Posterior cingulate gyrus (tissue), 11 donors: ENCODE data around the gene VENTX.
A peak's percentile ranks its signal among the peaks of the same experiment; 100 is the strongest.
"Not testable (repeated sequence)": the region's sequence is repeated elsewhere in the genome, so short reads cannot be mapped to it uniquely, and the experiment has no call there.

Source experiments
- DNase-seq, 10 donors: peaks; one replicate each; pipeline versions ENCODE4 v3.0.0 to v3.0.0-alpha.2; 2020 to 2021; ENCODE audit warnings: mixed read lengths in 3 of 10
- intact Hi-C: fragments of 100-400 bp; cut with DNase I; formaldehyde crosslinking; loops from one replicate; pipeline ENCODE4 v1.15.1; 2023

VENTX gene

GRCh38 chr10:133213641-133214467 lies 23.8 kb upstream of the VENTX start:
- peak in 1 of 10 donors; percentile 61 for DNase-seq
- intact Hi-C loops: no loop called here

- intact Hi-C loops: no loop called here
- peak in 1 of 10 donors; percentile 77 for DNase-seq
Measured at GRCh38 chr10:133214468-133215410, 22.9 kb upstream of the VENTX start.

- intact Hi-C loops: no loop called here
- DNase-seq: peak in 1 of 10 donors; percentile 70
Measured at GRCh38 chr10:133215586-133215985, 22.1 kb upstream of the VENTX start.

- DNase-seq: peak in 1 of 10 donors; percentile 62
- intact Hi-C loops: no loop called here
Measured at GRCh38 chr10:133216776-133217175, 20.9 kb upstream of the VENTX start.

- intact Hi-C loops: no loop called here
- DNase-seq: peak in 1 of 10 donors; percentile 55
Measured at GRCh38 chr10:133217800-133218589, 19.7 kb upstream of the VENTX start.

- intact Hi-C loops: no loop called here
- no peak for DNase-seq
Measured at GRCh38 chr10:133218891-133219290, 18.8 kb upstream of the VENTX start.

GRCh38 chr10:133219782-133220181 lies 17.9 kb upstream of the VENTX start:
- intact Hi-C loops: no loop called here
- no peak for DNase-seq

GRCh38 chr10:133221331-133221730 lies 16.3 kb upstream of the VENTX start:
- no peak for DNase-seq
- intact Hi-C loops: no loop called here

GRCh38 chr10:133221756-133222155 lies 15.9 kb upstream of the VENTX start:
- intact Hi-C loops, DNase-seq: not testable (repeated sequence)

- DNase-seq: no peak
- intact Hi-C loops: no loop called here
Measured at GRCh38 chr10:133224076-133224475, 13.6 kb upstream of the VENTX start.

GRCh38 chr10:133224756-133225372 lies 12.8 kb upstream of the VENTX start:
- DNase-seq: peak in 1 of 10 donors; percentile 27
- intact Hi-C loops: no loop called here

GRCh38 chr10:133225707-133226191 lies 11.9 kb upstream of the VENTX start:
- intact Hi-C loops: no loop called here
- DNase-seq: no peak

- DNase-seq: no peak
- intact Hi-C loops: no loop called here
Measured at GRCh38 chr10:133226251-133226808, 11.3 kb upstream of the VENTX start.

- DNase-seq: no peak
- intact Hi-C loops: no loop called here
Measured at GRCh38 chr10:133227256-133227655, 10.4 kb upstream of the VENTX start.

GRCh38 chr10:133229265-133230043 lies 8.2 kb upstream of the VENTX start:
- intact Hi-C loops: no loop called here

GRCh38 chr10:133230044-133230361 lies 7.7 kb upstream of the VENTX start, which contains the start of gene UTF1:
Gene UTF1, plus strand, starts transcription at chr10:133230217. Its CDS starts 72 bp downstream, at chr10:133230289.
- intact Hi-C loops: no loop called here
- DNase-seq: no peak

More at GRCh38 chr10:133229265-133230043, 8.2 kb upstream of the VENTX start:
- DNase-seq: no peak

GRCh38 chr10:133230387-133231195 lies 7.1 kb upstream of the VENTX start:
- intact Hi-C loops: no loop called here
- DNase-seq: peak in 6 of 10 donors; percentile 18 to 90 (median 66)
